Tibial nerve (tissue), 3 donors: ENCODE data around the gene FAAH.

Experiments used
- CTCF ChIP-seq, 5 experiments: fragments of 200-600 bp in 3 of 5; fragments of 450-650 bp in 2 of 5; sonication (generic) in 3 of 5; IDR thresholded peaks; one replicate each; pipeline ENCODE4 v1.5.1; 2016 to 2019; ENCODE audit warnings: antibody characterized with exemption in 5 of 5, mild to moderate bottlenecking in 3 of 5, moderate library complexity in 2 of 5
- POLR2A ChIP-seq, 2 donors: fragments of 450-650 bp; IDR thresholded peaks; one replicate each; pipeline ENCODE4 v1.6.1; 2017; ENCODE audit warnings: antibody characterized with exemption in 2 of 2, mild to moderate bottlenecking in 2 of 2, moderate library complexity in 2 of 2

DNA sequence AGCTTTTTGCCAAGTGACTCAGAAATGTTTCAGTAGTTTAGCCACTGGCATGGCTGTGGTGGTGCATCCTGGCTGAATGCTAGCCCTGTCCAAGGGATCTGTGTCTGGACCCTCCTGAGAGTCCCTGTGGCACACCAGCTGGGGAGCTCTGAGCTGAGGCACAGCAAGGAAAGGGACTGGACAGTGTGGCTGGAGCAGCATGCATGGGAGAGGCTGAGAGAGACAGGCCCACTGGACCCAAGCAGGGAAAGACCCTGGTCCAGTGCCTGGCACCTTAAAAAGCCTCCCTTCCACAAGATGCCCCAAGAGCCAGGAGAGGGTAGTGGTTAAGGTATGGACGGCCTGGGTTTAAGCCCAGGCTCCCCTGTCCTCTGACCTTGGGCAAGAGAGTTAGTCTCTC lies 35.3 kb downstream of the FAAH start:
- TF ChIP-seq POLR2A (IDR thresholded peaks at IDR 0.05) (no peak), CTCF (IDR thresholded peaks at IDR 0.05) (no peak)
